SHP77 treated with DMSO at 0.1 percent for 48 hours (cell line): ENCODE data around the gene DNAJB13.

Experiments
- DNase-seq: peaks from one replicate; lab custom pipeline; 2025; lab: John Stamatoyannopoulos, UW

DNAJB13 gene

DNA sequence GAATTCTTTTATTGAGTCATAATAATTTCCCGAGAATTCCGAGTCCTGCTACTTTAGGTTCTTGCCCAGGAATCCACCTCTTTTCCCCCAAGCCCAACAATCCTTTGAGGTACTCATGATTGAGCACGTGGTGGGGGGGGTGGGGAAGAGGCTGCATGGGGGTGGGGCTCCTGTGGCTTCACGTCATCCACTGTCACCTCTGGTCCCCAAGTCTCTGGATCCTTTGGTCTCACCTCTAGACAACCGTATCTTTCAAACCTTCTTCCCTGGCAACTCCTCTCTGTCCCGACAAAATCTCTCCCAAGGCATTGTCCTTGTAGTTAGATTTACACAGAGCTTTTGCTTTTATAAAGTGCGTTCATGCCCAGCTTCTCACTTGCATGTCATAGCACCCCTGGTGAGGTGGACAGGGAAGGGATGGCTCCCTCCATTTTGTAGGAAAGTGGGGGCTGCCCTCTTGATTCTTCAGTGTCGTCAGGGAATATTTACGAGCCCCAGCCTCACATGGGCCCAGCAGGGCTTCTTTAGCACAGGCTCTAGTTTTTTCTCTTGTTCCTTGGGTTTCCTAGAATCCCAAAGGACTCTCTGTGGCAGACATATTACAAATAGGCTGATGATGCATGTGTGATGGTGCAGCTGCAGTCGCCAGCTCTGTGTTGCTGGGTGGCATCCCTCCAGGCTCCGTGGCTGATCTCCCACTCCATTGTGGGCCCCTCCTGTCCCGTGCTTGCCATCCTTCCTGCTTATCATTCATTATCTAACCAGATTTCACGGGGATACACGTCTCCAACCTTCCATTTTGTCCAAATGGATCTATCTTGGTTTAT lies 49.7 kb downstream of the DNAJB13 start:
- no peak for DNase-seq

DNA sequence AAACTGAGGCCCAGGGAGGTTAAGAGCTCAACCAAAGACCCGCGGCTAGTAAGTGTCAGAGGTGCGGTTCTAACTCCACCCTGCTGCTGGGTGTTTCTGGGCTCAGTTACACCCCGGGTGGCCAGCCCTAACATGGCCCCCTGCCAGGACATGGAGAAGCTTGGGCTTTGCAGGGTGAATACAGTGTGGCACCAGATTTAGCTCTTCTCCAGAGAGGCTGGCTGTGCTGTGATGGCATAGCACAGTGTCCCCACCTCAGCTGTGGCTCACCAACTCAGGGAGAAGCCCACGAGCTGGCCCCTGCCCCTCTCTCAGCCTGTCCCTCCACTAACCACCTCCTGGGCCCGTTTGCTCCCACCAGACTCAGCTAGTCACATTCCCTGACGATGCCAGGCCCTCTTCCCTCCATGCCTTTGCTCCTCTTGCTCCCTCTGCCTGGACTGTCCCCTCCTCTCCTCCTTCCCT lies 51.0 kb downstream of the DNAJB13 start:
- DNase-seq, result no peak

DNA sequence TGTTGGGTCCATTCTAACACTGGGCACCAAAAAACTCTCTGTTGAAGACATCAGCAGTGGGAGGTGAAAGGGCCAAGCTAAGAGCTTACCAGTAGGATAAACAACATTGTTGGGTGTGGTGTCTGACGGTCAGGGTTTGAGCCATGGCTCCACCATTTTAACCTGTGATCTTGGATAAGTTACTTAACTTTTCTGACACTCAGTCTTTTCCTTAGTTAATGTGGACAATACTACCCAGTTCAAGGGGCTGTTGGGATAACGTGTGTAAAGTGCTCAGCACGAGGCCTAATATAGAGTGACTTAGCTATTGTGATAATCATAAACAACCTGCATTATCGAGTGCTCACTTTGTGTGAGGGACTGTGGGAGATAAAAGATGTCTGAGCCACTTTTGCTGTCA lies 52.0 kb downstream of the DNAJB13 start:
- no peak for DNase-seq

DNA sequence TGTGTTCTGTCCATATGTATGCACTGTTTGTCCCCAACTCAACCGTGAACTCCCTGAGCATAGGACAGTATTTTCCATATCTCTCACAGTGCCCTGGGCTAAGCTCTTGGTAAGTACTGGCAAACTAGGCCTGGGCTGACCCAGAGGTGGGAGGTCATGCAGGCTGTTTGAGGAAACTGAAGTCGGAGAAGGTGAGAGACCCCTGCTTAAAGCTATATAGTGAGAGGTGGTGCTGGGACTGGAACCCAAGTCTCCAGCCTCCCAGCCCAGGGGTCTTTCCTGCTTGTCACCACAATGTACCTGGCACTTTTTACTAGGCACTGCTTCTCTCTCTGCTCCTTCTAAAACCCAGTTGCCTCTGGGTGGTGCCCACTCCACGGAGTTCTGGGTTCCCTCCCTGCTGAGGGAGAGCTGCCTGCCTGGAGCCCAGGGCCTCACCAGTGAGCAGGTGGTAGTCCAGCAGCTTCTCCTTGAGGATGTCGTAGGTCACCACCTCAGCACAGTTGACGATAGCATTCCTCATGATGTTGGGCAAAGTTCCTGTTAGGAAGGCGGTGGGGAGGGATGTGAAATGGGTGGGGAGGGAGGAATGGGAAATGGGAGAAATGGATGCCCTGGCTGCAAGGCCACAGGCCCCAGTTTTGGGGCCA lies 53.3 kb downstream of the DNAJB13 start:
- DNase-seq, result no peak

DNA sequence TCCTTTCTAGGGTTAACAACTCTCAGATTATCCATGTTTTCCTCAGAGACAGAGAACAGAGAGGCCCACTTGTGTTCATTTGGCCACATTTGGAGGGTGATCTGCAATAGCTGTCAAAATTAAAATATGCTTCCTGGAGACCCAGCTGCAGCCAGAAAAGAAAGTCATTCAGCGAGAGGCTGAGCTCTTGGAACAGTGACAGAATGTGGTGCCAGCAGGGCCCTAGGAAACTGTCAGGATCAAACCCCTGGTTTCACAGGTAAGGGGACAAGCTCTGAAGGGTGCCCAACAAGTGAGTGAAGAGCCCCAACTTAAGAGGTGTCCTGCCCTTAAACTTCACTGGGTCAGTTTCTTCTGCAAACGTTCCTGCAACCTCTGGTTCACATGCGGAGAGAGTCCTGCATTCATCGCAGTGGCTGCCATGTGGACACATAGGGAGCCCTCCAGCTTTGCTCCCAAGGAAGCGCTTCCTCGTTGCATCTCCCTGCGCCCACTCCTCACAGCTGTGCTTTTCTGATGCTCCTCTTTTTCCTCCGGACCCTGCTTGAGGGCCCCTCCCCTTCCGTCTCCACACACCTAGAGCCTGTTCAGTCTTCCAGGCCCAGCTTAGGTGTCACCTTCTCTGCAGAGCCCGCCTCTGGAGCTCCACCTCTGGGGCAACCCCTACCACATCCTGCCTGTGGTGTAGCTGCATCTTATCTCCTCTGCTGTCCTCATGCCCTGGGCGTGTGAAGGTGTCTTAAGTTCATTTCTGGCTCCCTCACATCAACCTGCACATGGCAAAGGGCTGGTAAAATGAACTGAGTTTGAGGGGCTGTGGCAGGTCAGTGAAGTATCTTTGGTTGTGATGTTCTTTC lies 54.2 kb downstream of the DNAJB13 start:
- DNase-seq, result no peak

DNA sequence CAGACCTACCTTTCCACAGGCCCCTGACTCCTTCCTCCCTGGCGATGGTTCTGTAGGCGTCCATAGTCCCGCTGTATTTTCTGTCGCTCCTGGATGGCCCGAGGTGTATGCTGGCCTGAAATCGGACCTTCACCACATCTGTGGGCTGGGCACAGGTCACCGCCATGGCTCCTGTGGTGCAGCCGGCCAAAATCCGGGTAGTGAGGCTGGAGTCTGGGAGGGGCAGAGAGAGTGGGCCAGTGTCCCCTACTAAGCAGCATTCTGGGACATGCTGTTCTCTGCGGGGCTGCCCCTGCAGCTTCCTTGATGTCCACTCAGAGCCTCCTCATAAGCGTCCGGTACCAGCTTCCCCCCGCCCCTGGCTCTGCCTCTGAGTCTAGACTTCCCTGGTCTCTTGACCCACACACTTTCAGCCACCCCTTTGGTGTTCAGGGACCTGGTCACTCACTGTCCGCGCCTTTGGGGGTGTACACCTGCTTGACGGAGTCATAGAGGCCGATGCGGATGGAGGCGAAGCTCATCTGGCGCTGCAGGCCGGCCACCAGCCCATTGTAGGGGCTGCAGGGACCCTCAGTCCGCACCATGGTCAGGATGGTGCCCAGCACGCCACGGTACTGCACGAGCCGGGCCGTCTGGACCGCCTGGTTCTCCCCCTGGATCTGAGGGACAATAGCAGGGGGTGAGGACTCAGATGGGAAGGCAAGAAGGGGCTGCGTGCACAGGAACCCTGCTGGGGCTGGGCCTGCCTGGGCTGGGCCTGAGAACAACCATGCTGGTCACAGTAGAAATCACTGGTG lies 55.1 kb downstream of the DNAJB13 start:
- DNase-seq, result no peak

DNA sequence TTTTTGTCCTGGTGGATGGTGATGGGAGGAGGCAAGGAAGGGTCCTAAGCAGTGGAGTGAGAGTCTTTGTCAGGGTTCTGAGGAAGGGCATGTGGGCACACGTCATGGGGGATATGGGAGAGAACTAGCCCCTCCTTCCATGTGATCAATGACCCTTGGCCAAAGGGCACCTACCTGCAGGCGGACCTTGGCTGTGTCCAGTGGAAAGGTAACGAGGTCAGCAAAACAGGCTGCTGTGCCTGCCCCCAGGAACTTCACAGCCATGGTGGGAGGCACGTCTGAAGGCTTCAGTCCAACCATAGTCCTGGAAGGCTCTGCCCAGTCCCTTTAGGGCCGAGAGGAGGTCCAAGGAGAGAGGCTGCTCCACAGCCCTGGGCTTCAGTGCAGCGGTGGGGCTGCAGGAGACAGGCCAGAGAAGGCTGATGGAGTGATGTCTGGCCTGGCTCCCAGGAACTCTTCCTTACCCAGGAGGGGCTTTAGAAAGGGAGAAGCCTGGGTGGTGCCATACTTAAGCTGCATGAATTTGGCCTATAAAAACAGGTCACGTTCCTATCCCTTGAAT lies 56.0 kb downstream of the DNAJB13 start:
- no peak for DNase-seq

DNA sequence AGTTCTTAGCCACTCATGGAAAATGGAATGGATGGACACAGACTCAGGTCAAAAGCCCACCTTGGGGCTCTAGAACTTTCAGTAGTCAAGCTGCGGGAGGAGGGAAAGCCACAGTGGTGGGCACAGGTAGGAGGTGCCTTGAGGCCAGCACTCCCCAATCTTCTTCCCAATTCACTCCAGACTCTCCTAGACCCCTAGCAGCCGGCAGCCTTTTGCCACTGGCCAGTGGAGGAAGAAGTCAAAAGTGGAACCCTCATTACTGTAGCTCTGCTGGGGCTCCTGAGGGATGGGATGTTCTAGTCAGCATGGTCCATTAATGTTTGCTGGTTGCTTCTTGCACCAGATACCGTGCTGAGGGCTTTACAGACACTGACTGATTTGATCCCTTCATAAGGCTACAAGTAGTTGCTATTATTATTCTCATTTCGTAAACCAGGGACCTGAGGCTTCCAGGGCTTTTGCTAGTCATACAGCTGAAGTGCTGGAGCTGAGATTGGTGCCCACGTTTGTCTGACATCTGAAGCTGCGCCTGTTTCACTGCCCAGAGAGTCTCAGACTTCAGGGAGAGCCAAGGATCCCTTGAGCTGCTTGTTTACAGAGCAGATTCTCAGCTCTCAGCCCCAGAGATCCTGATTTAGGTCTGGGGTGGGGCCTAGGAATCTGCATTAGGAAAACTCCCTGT lies 57.0 kb downstream of the DNAJB13 start:
- DNase-seq, result no peak

DNA sequence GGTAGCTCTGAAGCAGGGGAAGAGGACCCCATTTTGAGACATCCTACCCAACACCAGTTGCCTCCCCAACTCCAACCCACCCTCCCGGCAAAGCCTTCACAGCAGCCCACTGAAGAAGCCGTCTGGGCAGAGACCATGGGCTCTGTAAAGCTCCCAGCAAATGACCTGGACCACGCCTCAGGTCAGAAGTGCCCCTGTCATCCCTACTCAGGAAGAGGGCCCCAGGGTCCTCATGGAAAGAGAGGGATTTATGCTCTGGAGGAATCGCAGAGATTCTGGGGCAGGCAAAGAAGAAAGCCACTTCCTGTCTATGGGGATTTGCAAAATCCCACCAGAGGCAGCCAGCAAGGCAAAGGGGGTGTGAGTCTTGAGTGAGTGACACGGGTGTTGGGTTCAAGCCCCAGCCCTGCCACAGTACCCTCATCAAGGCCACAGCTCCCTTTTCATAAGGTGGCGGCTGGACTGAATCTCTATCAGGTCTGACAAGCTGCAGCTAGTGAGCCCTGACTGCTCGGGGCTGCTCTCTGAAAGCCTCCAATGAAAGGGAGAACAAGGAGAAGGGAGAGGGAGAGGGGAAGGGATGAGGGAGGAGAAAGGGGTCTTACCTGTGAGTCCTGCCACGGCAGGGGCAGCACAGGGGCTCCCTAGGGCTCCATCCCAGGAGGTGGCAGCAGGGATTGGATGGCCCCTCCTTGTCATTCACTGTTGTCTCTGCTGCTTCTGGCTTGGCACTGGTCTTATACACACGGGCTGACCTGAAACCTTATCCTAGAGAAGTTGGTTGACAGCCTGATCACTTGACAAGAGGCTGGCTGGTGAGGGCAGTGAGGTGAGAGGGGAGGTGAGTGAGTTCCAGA lies 57.8 kb downstream of the DNAJB13 start, which contains the start of gene UCP3:
Gene UCP3, minus strand, starts transcription at position 713 of the 857 bp plus-strand sequence. CDS start 2,043 bp downstream, outside the sequence.
- no peak for DNase-seq

DNA sequence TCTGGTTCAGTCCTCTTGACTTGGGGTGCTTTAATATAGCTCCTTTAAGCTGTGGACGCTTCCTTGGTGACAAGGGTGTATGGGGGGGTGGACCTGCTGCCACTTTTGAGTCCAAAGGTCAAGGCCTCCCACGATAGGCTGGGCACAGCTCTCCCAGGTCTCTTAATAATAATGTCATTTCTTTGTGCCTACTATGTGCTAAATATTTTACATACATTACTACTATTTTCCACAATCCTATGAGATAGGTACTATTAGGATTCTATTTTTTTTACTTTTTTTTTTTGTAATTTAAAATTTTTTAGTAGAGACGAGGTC lies 58.4 kb downstream of the DNAJB13 start:
- DNase-seq, result no peak

DNA sequence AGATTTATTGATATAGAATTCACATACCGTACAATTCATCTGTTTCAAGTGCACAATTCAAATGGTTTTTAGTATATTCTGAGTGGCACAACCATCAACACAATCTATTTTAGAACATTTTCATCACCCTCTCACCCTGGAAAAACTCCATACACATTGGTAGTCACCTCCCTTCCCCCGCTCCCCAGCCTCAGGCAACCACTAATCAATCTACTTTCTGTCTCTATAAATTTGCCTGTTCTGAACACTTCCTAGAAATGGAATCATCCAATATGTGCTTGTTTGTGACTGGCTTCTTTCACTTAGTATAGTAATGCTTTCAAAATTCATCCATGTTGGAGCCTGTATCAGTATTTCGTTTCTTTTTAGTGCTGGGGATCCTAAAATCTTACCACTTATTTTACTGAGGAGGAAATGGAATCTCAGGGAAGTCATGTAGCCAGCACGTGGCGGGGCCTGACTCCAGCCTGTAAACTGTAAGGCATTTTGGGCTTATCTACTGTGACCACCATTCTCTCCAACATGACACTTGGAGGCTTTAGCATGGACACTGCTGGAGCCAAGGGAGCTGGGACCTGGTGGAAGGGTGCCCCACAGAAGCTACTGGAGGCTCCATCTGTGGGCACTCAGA lies 59.0 kb downstream of the DNAJB13 start:
- DNase-seq, result no peak

DNA sequence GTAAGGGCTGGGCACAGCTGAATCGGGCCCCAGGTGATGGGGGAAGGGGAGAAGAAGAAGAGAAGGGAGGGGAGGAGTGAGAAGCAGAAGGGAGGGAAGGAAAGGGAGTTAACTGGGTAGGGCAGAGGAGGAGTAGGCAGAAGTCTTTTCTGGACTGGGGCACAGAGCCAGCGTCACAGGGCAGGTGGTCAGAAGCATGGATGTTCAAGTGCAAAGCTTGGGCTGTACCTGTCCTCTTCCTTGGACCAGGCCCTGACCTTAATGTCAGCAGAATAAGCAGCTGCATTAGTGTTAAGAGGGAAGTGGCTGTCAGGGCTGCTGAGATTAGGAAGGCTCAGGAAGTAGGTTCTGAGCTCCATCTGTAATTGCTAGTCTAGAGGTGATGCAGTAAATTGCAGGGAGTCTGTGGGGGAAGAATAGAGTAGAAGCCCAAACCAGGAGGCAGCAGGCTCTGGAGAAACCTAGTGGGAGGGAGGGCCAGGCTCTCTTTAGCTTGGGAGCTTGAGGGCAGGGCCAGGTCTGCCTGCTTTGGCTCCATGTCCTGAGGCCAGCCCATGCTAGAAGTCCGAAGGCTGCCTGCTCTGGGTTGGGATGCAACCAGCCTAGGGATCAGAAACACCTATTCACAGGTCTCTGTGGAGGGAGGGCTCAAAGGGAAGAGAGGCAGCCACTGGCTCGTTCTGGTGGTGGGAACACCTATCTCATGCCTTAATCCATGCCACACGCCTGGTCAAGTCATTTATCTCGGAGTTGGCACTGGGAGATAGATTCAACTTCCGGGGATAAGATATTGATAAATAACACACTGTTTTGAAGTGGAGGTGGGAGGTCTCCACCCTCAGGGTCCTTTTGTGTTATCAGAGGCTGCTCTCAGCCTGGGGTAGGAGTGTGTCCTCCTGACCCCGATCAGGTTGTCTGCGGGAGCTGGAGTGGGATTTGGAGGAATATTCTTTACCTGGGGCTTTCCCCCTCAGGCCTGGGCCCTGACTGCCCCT lies 59.8 kb downstream of the DNAJB13 start:
- no peak for DNase-seq

DNA sequence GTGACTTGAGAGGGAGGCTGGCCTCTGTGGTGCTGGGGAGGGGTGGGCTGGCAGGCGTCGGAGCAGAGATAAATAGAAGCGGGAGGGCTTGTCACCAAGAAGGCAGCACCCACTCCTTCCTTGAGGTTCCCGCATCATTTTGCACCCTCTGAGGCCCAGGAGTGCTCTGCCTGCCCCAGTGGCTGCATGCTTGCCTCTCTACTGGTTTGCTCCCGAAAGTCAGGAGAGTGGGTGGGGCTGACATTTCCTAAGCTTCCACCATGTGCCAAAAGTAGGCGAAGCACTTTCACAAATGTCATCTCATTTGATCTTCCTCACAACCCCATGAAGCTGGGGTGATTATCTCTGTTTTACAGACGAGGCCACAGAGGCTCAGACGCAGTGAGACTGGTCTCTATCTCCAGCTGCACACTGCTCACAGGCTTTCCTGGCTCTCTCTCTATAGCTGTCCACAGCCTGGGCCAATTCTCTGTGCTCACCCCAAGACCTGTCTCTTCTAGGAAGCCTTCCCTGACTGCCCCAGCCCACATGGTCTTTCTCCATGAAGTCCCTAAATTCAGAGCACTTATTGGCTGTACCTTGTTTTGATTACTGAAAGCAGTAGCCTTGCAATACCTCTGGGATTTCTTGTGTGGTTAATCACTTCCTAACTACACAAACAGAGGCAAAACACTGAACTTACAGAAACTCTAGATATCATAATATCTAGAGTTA lies 60.7 kb downstream of the DNAJB13 start:
- no peak for DNase-seq

DNA sequence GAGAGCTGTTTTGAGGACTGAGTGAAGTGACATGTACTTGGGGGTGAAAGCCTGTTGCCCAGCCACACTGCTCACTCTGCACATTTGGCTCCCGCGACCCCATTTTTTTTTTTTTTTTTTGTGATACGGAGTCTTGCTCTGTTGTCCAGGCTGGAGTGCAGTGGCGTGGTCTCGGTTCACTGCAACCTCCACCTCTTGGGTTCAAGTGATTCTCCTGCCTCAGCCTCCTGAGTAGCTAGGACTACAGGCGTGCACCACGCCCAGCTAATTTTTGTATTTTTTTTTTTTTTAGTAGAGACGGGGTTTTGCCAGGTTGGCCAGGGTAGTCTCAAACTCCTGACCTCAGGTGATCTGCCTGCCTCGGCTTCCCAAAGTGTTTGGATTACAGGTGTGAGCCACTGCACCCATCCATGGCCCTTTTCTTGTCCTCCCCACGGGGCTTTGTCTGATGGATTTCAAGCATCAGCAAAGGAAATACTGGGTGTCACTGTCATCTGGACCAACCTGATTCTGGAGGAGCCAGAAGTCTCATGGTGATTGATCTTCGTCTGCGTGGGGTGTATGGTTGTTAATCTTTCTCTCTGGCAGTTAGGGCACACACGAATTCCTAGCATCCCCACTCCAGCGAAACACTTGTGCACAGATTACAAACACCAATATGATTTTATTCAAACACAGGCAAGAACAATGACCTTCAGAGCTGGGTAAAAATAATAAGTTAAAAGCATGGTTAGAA lies 61.4 kb downstream of the DNAJB13 start:
- no peak for DNase-seq

DNA sequence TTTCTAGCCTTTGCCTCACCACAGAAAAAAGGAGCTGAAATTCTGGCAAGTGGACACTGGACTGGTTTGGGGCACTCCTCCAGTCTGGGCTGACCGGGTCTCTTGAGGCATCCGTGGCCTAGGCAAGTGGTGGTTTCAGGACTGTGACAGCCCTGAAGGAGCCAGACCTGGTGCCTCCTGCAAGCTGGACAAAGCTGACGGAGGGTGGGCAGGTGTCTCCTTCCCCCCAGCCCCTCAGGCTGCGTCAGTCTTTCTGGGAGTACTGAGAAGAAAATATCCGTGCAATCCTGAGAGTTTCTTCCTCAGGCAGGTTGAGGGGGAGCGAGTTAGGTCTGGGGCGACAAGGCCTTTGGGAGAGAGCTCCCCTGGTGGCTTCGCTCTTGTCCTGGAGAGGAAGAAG lies 62.3 kb downstream of the DNAJB13 start:
- no peak for DNase-seq

DNA sequence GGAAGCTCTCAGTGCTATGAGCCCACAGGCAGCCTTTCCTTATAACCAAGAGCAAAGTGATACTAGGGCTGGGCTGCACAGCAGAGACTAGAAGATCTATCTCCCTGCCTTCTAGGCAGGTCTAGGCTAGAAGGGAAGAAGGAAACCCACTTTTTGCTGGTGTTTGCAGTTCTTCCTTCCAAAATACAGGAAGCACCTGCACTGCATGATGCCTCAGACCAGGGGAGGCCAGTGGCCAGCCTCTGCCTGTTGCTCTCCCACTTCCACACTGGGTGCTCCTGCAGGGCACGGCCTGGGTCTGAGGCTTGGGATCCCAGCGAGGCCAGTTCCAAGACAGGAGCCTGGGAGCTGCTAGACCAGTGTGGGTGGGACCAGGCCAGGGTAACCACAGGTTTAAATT lies 64.1 kb downstream of the DNAJB13 start:
- DNase-seq, result no peak
